Measurements from ENCODE around the gene VSIR.

VSIR gene

DNA sequence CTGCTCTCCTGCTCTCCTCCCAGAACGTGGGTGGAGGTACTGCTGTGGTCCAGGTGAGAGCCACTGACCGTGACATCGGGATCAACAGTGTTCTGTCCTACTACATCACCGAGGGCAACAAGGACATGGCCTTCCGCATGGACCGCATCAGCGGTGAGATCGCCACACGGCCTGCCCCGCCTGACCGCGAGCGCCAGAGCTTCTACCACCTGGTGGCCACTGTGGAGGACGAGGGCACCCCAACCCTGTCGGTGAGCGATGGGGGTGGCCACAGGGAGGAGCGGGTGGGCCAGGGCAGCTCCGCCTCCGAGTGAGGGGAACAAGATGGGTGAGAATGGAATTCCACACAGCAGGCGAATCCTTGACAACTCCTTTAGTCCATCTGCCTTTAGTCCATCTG, 31.6 kb downstream of the VSIR start:
- no peak for TF ChIP-seq CTCF (IDR thresholded peaks at IDR 0.05; ENCODE audit: low read depth, low read length, missing control alignments)
- no peak overlapping the region for H3K4me3 ChIP-seq (replicated peaks; ENCODE audit: low read depth, low read length)
- DNase-seq (ENCODE audit: extremely low read depth, low read depth) = no peak

DNA sequence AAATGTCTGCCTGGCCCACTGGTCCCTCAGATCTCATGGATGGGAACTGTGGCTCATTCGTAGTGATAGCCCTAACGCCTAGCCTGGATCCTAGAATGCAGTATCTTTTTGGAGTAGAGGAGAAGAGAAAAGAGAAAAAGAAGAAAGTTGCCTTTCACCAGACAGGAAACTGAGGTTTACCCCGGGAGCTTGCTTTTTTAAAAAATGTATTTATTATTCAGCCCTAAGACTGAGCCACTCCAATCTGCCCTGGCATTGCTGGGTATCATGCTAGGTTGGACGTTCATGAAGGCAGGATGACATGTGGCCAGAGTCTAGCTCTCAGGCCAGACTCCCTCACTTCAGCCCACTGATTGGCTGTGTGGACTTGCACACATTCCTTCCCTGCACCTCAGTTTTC, 32.3 kb downstream of the VSIR start:
- no peak for TF ChIP-seq CTCF (IDR thresholded peaks at IDR 0.05; ENCODE audit: low read depth, low read length, missing control alignments)
- H3K4me3 ChIP-seq (replicated peaks; ENCODE audit: low read depth, low read length) = no peak overlapping the region
- DNase-seq (ENCODE audit: extremely low read depth, low read depth) = no peak

DNA sequence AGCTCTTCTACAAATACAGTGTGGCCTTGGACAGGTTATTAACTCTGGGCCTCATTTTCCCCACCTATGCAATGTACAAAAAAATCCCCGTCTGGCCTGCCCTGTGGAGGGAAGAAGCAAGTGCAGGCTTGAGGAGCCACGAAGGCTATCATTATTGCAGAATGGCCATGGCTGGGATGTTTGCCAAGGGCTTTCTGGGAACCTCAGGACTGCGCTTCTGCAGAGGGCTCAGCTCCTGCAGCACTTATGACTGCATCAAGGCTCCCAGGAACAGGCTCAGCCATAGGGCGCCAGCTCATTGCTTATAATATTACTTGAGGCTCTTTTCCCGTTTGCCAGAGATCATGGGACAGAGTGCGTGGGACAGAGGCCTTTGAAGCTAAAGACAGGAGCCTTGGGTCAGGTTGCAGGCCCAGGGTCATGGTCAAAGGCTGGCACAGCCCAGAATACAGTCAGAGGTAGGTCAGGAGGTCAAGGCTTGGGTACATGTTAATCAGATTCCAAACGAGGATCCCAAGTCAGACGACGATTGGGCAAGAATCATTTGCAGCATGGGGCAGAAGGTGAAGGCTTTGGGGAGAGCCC, 33.2 kb downstream of the VSIR start:
- no peak for DNase-seq (ENCODE audit: extremely low read depth, low read depth)
- no peak overlapping the region for H3K4me3 ChIP-seq (replicated peaks; ENCODE audit: low read depth, low read length)
- TF ChIP-seq CTCF (IDR thresholded peaks at IDR 0.05; ENCODE audit: low read depth, low read length, missing control alignments) = no peak

- DNase-seq (ENCODE audit: extremely low read depth, low read depth) = no peak
- no peak for TF ChIP-seq CTCF (IDR thresholded peaks at IDR 0.05; ENCODE audit: low read depth, low read length, missing control alignments)
- no peak overlapping the region for H3K4me3 ChIP-seq (replicated peaks; ENCODE audit: low read depth, low read length)
Observed at GRCh38 chr10:71739358-71739900, 33.9 kb downstream of the VSIR start.

- peak overlapping the region; percentile 28 for H3K4me3 ChIP-seq (replicated peaks; ENCODE audit: low read depth, low read length)
- peak; percentile 95 for DNase-seq (ENCODE audit: extremely low read depth, low read depth)
Observed at GRCh38 chr10:71737834-71738197, 35.5 kb downstream of the VSIR start.

GRCh38 chr10:71737001-71737833, 36.1 kb downstream of the VSIR start:
- H3K4me3 ChIP-seq (replicated peaks; ENCODE audit: low read depth, low read length) = peak overlapping the region; percentile 28
- DNase-seq (ENCODE audit: extremely low read depth, low read depth) = no peak
- TF ChIP-seq CTCF (IDR thresholded peaks at IDR 0.05; ENCODE audit: low read depth, low read length, missing control alignments) = no peak

More at GRCh38 chr10:71737834-71738197, 35.5 kb downstream of the VSIR start:
- TF ChIP-seq CTCF (IDR thresholded peaks at IDR 0.05; ENCODE audit: low read depth, low read length, missing control alignments) = no peak
